Measurements from ENCODE around the gene NAALADL2. TPM values are rescaled to one million over a fixed set of nuclear protein-coding genes. Genes with fewer than 3 reads are reported as not detected.
"Not testable (repeated sequence)": the region's sequence is repeated elsewhere in the genome, so short reads cannot be mapped to it uniquely, and the experiment has no call there.

Gene NAALADL2
- total and polyA plus RNA-seq, 2 donors = 0.68 to 4.9 TPM

DNA sequence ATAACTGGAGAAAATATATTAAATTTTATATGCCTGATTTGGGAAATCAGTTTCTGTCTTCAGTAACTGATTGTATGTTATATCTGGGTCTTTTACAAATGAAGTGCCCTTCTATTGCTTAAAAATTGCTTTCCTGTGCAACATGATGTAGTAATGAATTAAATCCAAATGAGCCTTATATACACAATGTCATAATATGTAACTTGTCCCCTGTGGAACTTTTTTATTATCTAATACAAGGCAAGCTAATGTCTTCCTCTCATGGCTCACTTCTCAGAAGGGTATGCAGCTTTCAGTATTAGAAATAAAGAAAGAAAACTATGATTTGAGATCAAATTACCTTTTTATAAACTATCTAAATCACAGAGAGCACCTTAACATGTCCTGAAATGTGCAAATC lies 248.9 kb downstream of the NAALADL2 start:
- Histone ChIP-seq H3K36me3 (ENCODE audit: control insufficient read depth in 2 of 2, insufficient read depth in 2 of 2, low read length in 1 of 2) (no peaks in the 10 kb centered on the region), H3K27ac (ENCODE audit: low read depth in 1 of 2, low read length in 1 of 2) (no peak overlapping the region), H3K4me1 (ENCODE audit: control insufficient read depth in 2 of 2, insufficient read depth in 2 of 2, low read length in 2 of 2) (no peaks in the 10 kb centered on the region), H3K9me3 (ENCODE audit: control insufficient read depth in 2 of 2, insufficient read depth in 1 of 2, low read length in 1 of 2) (no peaks in the 10 kb centered on the region), H3K4me3 (ENCODE audit: low read length in 2 of 2) (no peak overlapping the region), H3K27me3 (ENCODE audit: control insufficient read depth in 2 of 2, insufficient read depth in 1 of 2, low read length in 1 of 2) (no peaks in the 10 kb centered on the region)
- no peak for DNase-seq (ENCODE audit: low read depth in 6 of 9, low spot score in 9 of 9)

GRCh38 chr3:175108613-175109151 lies 249.5 kb downstream of the NAALADL2 start:
- Histone ChIP-seq H3K27ac (ENCODE audit: low read depth in 1 of 2, low read length in 1 of 2) (no peak overlapping the region), H3K4me3 (ENCODE audit: low read length in 2 of 2) (no peak overlapping the region), H3K36me3 (ENCODE audit: control insufficient read depth in 2 of 2, insufficient read depth in 2 of 2, low read length in 1 of 2) (no peaks in the 10 kb centered on the region), H3K9me3 (ENCODE audit: control insufficient read depth in 2 of 2, insufficient read depth in 1 of 2, low read length in 1 of 2) (no peaks in the 10 kb centered on the region), H3K4me1 (ENCODE audit: control insufficient read depth in 2 of 2, insufficient read depth in 2 of 2, low read length in 2 of 2) (no peaks in the 10 kb centered on the region), H3K27me3 (ENCODE audit: control insufficient read depth in 2 of 2, insufficient read depth in 1 of 2, low read length in 1 of 2) (no peaks in the 10 kb centered on the region)
- 99% methylated on average over 2 of the region's 2 CpGs for WGBS
- no peak for DNase-seq (ENCODE audit: low read depth in 6 of 9, low spot score in 9 of 9)

GRCh38 chr3:175111036-175111435 lies 251.9 kb downstream of the NAALADL2 start:
- H3K9me3 ChIP-seq (ENCODE audit: control insufficient read depth in 2 of 2, insufficient read depth in 1 of 2, low read length in 1 of 2) = no peaks in the 10 kb centered on the region
- no peaks in the 10 kb centered on the region for H3K27me3 ChIP-seq (ENCODE audit: control insufficient read depth in 2 of 2, insufficient read depth in 1 of 2, low read length in 1 of 2)
- WGBS = 96% methylated on average over 2 of the region's 2 CpGs
- H3K36me3 ChIP-seq (ENCODE audit: control insufficient read depth in 2 of 2, insufficient read depth in 2 of 2, low read length in 1 of 2) = no peaks in the 10 kb centered on the region
- H3K27ac ChIP-seq (ENCODE audit: low read depth in 1 of 2, low read length in 1 of 2) = no peak overlapping the region
- H3K4me3 ChIP-seq (ENCODE audit: low read length in 2 of 2) = no peak overlapping the region
- DNase-seq (ENCODE audit: low read depth in 6 of 9, low spot score in 9 of 9) = no peak
- H3K4me1 ChIP-seq (ENCODE audit: control insufficient read depth in 2 of 2, insufficient read depth in 2 of 2, low read length in 2 of 2) = no peaks in the 10 kb centered on the region

DNA sequence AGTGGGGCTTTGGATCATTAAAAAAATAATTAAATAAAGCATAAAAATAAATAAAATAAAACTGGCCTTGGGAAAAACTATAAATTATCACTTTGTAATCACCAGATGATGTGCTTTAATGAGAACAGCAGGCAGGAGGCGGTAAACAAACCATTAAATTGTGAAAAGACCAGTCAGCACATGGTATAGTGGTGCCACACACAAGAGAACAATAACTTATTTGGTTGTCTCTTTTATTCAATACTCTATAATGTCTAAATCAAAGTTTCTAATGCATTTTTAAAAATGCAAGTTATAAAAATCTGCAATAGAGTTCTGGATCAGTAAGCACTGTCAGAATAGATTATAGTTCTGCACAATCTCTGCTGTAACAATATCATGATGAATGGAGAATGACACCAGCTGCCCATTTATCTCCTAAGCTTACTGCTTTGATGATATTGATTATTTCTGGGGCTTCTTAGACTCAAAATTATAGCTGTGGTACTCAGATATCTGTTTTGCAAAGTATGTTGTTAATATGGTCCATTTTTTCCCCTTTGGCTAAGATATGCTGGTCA lies 259.3 kb downstream of the NAALADL2 start:
- Histone ChIP-seq H3K27me3 (ENCODE audit: control insufficient read depth in 2 of 2, insufficient read depth in 1 of 2, low read length in 1 of 2) (no peaks in the 10 kb centered on the region), H3K36me3 (ENCODE audit: control insufficient read depth in 2 of 2, insufficient read depth in 2 of 2, low read length in 1 of 2) (no peaks in the 10 kb centered on the region), H3K4me3 (ENCODE audit: low read length in 2 of 2) (no peak overlapping the region), H3K9me3 (ENCODE audit: control insufficient read depth in 2 of 2, insufficient read depth in 1 of 2, low read length in 1 of 2) (no peaks in the 10 kb centered on the region), H3K4me1 (ENCODE audit: control insufficient read depth in 2 of 2, insufficient read depth in 2 of 2, low read length in 2 of 2) (no peaks in the 10 kb centered on the region), H3K27ac (ENCODE audit: low read depth in 1 of 2, low read length in 1 of 2) (no peak overlapping the region)
- no peak for DNase-seq (ENCODE audit: low read depth in 6 of 9, low spot score in 9 of 9)
- 95% methylated on average over 1 of the region's 1 CpG for WGBS

DNA sequence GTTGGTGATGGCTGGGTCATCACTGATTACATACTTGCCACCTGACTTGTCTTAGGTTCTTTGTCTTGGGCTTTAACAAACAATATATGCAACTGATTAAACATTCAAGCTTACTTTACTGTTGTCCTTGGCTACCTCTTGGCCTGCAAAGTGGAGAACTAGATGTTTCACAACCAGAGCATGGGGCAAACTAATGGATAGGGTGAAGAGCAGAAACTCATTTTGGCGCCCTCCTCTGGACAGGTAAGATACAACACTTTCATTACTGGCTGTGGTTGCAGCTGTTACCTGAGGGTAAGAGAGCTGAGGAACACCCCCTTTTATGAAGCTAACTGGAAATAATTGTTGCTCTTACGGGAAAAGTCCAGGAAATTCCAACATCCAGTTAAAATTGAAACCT lies 262.1 kb downstream of the NAALADL2 start:
- Histone ChIP-seq H3K4me1 (ENCODE audit: control insufficient read depth in 2 of 2, insufficient read depth in 2 of 2, low read length in 2 of 2) (no peaks in the 10 kb centered on the region), H3K9me3 (ENCODE audit: control insufficient read depth in 2 of 2, insufficient read depth in 1 of 2, low read length in 1 of 2) (no peaks in the 10 kb centered on the region), H3K27me3 (ENCODE audit: control insufficient read depth in 2 of 2, insufficient read depth in 1 of 2, low read length in 1 of 2) (no peaks in the 10 kb centered on the region), H3K4me3 (ENCODE audit: low read length in 2 of 2) (no peak overlapping the region), H3K36me3 (ENCODE audit: control insufficient read depth in 2 of 2, insufficient read depth in 2 of 2, low read length in 1 of 2) (no peaks in the 10 kb centered on the region), H3K27ac (ENCODE audit: low read depth in 1 of 2, low read length in 1 of 2) (no peak overlapping the region)
- peak in 2 of 9 donors; percentile 2 to 15 for DNase-seq (ENCODE audit: low read depth in 6 of 9, low spot score in 9 of 9)
- WGBS = 68% methylated on average over 2 of the region's 2 CpGs

- WGBS = 97% methylated on average over 3 of the region's 3 CpGs
- Histone ChIP-seq H3K4me1 (ENCODE audit: control insufficient read depth in 2 of 2, insufficient read depth in 2 of 2, low read length in 2 of 2) (no peaks in the 10 kb centered on the region), H3K36me3 (ENCODE audit: control insufficient read depth in 2 of 2, insufficient read depth in 2 of 2, low read length in 1 of 2) (no peaks in the 10 kb centered on the region), H3K27me3 (ENCODE audit: control insufficient read depth in 2 of 2, insufficient read depth in 1 of 2, low read length in 1 of 2) (no peaks in the 10 kb centered on the region), H3K27ac (ENCODE audit: low read depth in 1 of 2, low read length in 1 of 2) (no peak overlapping the region), H3K4me3 (ENCODE audit: low read length in 2 of 2) (no peak overlapping the region), H3K9me3 (ENCODE audit: control insufficient read depth in 2 of 2, insufficient read depth in 1 of 2, low read length in 1 of 2) (no peaks in the 10 kb centered on the region)
- no peak for DNase-seq (ENCODE audit: low read depth in 6 of 9, low spot score in 9 of 9)
Observed at GRCh38 chr3:175127075-175127662, 268.0 kb downstream of the NAALADL2 start.

DNA sequence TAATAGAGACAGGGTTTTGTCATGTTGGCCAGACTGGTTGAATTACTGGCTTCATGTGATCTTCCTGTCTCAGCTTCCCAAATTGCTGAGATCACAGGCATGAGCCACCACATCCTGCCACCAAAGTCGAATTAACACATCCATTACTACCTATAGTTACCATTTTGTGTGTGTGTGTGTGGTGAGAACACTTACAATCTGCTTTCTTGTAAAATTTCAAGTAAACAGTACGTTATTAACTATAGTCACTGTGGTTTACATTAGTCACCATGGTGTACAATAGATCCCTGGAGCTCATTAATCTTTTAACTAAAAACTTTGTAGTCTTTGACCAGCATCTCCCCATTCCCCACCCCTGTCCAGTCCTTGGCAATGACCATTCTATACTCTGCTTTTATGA lies 270.0 kb downstream of the NAALADL2 start:
- no peak for DNase-seq (ENCODE audit: low read depth in 6 of 9, low spot score in 9 of 9)
- Histone ChIP-seq H3K4me3 (ENCODE audit: low read length in 2 of 2) (no peak overlapping the region), H3K4me1 (ENCODE audit: control insufficient read depth in 2 of 2, insufficient read depth in 2 of 2, low read length in 2 of 2) (no peaks in the 10 kb centered on the region), H3K36me3 (ENCODE audit: control insufficient read depth in 2 of 2, insufficient read depth in 2 of 2, low read length in 1 of 2) (no peaks in the 10 kb centered on the region), H3K27me3 (ENCODE audit: control insufficient read depth in 2 of 2, insufficient read depth in 1 of 2, low read length in 1 of 2) (no peaks in the 10 kb centered on the region), H3K9me3 (ENCODE audit: control insufficient read depth in 2 of 2, insufficient read depth in 1 of 2, low read length in 1 of 2) (peaks cover 0 to 5% of the 10 kb centered on the region in 2 donors), H3K27ac (ENCODE audit: low read depth in 1 of 2, low read length in 1 of 2) (no peak overlapping the region)
- 81% methylated on average over 2 of the region's 2 CpGs for WGBS

- no peak for DNase-seq (ENCODE audit: low read depth in 6 of 9, low spot score in 9 of 9)
- WGBS = 69% methylated on average over 2 of the region's 2 CpGs
- H3K36me3 ChIP-seq (ENCODE audit: control insufficient read depth in 2 of 2, insufficient read depth in 2 of 2, low read length in 1 of 2) = no peaks in the 10 kb centered on the region
Observed at GRCh38 chr3:175129571-175129970, 270.4 kb downstream of the NAALADL2 start.

GRCh38 chr3:175131866-175132265 lies 272.7 kb downstream of the NAALADL2 start:
- whole genome bisulfite sequencing = 97% methylated on average over 19 of the region's 28 CpGs
- not testable (repeated sequence) for H3K27me3 ChIP-seq (ENCODE audit: control insufficient read depth in 2 of 2, insufficient read depth in 1 of 2, low read length in 1 of 2); H3K4me1 ChIP-seq (ENCODE audit: control insufficient read depth in 2 of 2, insufficient read depth in 2 of 2, low read length in 2 of 2); H3K27ac ChIP-seq (ENCODE audit: low read depth in 1 of 2, low read length in 1 of 2); DNase-seq (ENCODE audit: low read depth in 6 of 9, low spot score in 9 of 9); H3K4me3 ChIP-seq (ENCODE audit: low read length in 2 of 2); H3K9me3 ChIP-seq (ENCODE audit: control insufficient read depth in 2 of 2, insufficient read depth in 1 of 2, low read length in 1 of 2); H3K36me3 ChIP-seq (ENCODE audit: control insufficient read depth in 2 of 2, insufficient read depth in 2 of 2, low read length in 1 of 2)

More at GRCh38 chr3:175129571-175129970, 270.4 kb downstream of the NAALADL2 start:
- H3K27me3 ChIP-seq (ENCODE audit: control insufficient read depth in 2 of 2, insufficient read depth in 1 of 2, low read length in 1 of 2) = no peaks in the 10 kb centered on the region
- no peak overlapping the region for H3K4me3 ChIP-seq (ENCODE audit: low read length in 2 of 2)
- H3K9me3 ChIP-seq (ENCODE audit: control insufficient read depth in 2 of 2, insufficient read depth in 1 of 2, low read length in 1 of 2) = peaks cover 0 to 5% of the 10 kb centered on the region in 2 donors
- no peaks in the 10 kb centered on the region for H3K4me1 ChIP-seq (ENCODE audit: control insufficient read depth in 2 of 2, insufficient read depth in 2 of 2, low read length in 2 of 2)
- H3K27ac ChIP-seq (ENCODE audit: low read depth in 1 of 2, low read length in 1 of 2) = no peak overlapping the region

Measured in thymus (tissue), 11 donors.